Measurements from ENCODE around the gene GANC. TPM values are rescaled to one million over a fixed set of nuclear protein-coding genes. Genes with fewer than 3 reads are reported as not detected.

The GANC gene
- polyA plus RNA-seq, 12 donors = 13.9 to 24.9 (median 17.8) TPM; not detected in 1

GRCh38 chr15:42344763-42345162 lies 71.8 kb downstream of the GANC start:
- DNase-seq = no peak

GRCh38 chr15:42345504-42345903 lies 72.5 kb downstream of the GANC start:
- no peak for DNase-seq

DNA sequence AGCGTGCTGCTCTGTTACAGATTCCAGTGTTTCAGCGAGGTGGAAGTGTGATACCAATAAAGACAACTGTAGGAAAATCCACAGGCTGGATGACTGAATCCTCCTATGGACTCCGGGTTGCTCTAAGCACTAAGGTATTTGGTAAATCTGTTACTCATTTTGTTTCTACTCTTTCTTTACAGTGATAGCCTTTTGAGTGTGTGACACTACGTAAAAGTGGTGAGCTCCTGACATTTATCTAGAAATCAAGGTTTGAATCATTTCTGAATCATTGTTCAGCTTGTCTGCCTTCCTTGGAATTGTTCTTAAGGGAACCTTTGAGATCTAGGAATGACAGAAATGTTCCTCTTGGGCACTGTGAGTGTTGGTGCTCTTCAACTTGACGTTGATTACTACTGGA lies 75.1 kb downstream of the GANC start:
- DNase-seq = no peak

DNA sequence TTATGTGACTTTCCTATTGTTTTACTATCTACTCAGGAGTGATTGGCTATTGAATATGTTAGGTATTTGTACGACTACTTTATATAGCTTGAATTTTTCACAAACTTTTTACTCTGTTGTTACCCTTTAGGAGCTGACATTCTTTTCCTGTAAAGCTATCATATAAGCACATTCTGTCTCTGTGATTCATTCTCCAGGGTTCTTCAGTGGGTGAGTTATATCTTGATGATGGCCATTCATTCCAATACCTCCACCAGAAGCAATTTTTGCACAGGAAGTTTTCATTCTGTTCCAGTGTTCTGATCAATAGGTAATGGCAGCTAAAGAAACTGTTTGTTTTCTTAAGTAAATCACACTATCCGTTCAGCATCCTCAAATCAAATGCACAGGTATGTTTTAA lies 76.2 kb downstream of the GANC start:
- DNase-seq = no peak

DNA sequence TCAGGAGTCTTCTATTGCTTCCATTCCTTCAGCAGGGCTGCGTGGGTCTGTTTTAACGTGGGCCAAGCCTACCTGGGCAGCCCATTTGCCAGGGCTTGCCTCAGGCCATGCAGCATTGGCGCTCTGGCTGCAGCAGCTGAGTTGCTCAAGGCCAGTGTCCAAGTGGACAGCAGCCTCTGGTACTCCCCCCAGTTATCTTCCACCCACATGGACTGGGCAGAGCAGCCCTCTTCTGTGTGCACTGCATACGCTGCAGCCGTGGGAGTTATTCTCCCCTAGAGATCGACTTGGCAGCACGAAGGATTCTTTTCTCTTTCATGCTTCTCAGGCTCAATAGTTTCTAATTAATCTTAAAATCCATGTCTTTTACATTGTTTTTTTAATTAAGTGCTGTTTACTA lies 79.4 kb downstream of the GANC start:
- DNase-seq = no peak

GRCh38 chr15:42353061-42353460 lies 80.1 kb downstream of the GANC start:
- no peak for DNase-seq

DNA sequence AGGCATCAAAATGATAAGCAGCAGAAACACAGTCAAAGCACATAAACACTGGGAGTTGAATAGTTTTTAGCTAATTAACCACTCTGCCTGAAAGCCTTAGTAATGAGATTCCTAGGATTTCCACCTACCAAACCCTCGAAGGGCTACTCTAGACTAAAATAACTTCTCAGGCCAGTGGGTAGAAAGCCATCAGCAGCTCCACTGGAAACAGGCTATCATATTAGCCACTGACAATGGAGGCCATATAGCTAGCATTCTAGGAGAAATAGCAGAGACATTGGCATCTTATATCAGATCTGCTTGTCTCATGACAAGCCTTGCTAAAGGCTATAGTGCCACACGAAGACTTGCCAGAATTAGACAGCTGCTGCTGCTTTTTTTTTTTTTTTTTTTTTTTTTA lies 81.8 kb downstream of the GANC start:
- DNase-seq = no peak

GRCh38 chr15:42355291-42355690 lies 82.3 kb downstream of the GANC start:
- no peak for DNase-seq

GRCh38 chr15:42356851-42357250 lies 83.8 kb downstream of the GANC start:
- DNase-seq = no peak

- no peak for DNase-seq
Observed at GRCh38 chr15:42358141-42358540, 85.1 kb downstream of the GANC start.

GRCh38 chr15:42359249-42359648 lies 86.2 kb downstream of the GANC start, which contains the start of gene CAPN3:
Gene CAPN3 (plus strand): TSS chr15:42359501. CDS start chr15:42359806, 305 bp downstream.
- no peak for DNase-seq

GRCh38 chr15:42359985-42360384 lies 87.0 kb downstream of the GANC start:
- DNase-seq = no peak

GRCh38 chr15:42360535-42361112 lies 87.6 kb downstream of the GANC start:
- no peak for DNase-seq

- DNase-seq = no peak
Observed at GRCh38 chr15:42363487-42363886, 90.5 kb downstream of the GANC start.

GRCh38 chr15:42363942-42364341 lies 90.9 kb downstream of the GANC start:
- no peak for DNase-seq

- DNase-seq = no peak
Observed at GRCh38 chr15:42364529-42364928, 91.5 kb downstream of the GANC start.

DNA sequence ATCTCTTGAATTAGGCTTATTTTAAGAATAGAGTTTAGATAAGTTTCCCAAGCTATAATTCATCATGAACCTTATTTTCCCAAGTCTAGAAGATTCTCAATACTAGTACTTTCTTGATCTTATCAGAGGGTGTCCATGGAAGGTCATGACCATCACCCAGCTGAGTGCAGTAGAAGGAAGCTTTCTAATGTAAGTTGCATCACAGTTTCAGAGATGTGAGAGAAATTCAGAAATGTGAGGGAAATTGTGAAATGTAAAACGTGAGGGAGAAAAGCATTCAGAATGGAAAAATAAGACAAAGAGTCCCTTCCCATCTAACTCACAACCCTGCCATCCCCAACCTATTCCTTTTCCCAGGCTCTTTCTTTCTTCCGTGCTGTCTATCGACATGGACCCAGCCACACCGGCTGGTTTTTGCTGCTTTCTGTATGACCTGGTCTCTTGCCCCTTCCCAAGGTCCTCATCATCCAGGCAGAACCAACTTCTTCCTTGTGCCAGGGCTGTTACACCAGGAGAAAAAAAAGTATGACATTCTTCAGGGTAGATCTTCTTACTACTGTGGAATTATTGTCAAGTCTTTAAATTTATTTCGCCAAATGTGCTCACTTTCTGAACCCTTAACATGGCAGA lies 93.0 kb downstream of the GANC start:
- DNase-seq = no peak

GRCh38 chr15:42367041-42367440 lies 94.0 kb downstream of the GANC start:
- no peak for DNase-seq

DNA sequence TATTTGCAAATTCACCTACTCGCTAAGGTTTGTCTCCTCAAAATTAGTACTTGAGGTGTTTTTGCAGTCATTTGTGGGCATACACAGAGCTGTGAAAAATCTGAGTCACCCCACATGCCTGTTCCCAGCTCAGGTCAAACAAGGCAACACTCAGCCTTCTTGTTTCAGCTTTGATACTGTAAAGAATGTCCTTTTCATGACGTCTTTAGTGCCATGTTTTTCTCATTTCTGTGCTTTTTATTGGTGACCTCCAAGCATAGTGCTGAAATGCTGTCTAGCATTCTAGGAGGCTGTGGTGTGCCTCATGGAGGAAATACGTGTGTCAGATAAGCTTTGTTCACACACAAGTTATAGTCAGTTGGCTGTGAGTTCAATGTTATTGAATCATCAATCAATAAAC lies 95.1 kb downstream of the GANC start:
- DNase-seq = no peak

DNA sequence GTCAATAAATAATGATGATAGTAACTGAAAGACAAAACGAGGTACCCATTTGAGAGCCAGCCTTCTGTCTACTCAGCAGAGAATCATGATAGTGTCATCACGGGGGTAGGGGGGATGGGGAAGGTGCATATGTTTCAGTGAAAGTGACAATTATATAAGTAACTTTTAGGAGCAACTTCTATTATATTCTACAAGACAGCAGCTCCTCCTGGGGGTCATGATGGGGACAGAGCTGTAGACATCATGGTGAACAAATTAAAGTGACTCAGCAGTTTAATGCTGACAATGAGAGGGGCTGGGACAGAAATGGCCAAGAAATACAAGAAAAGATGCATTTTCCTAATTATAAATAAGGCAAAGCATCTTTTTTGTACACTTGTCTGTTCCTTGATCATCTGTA lies 98.1 kb downstream of the GANC start:
- no peak for DNase-seq

GRCh38 chr15:42373274-42373673 lies 100.3 kb downstream of the GANC start:
- no peak for DNase-seq

GRCh38 chr15:42373936-42374335 lies 100.9 kb downstream of the GANC start:
- DNase-seq = no peak

DNA sequence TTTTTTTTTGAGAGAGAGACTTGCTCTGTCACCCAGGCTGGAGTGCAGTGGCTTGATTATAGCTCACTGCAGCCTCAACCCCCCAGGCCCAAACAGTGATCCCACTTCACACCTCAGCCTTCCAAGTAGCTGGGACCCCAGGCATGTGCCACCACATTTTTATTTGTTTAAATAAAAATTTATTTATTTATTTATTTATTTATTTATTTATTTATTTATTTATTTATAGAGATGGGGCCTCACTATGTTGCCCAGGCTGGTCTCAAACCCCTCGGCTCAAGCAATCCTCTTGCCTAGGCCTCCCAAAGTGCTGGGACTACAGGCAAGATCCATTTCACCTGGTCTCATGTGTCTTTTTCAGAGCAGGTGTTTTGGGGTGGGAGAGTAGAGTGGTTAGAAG lies 101.8 kb downstream of the GANC start:
- no peak for DNase-seq

DNA sequence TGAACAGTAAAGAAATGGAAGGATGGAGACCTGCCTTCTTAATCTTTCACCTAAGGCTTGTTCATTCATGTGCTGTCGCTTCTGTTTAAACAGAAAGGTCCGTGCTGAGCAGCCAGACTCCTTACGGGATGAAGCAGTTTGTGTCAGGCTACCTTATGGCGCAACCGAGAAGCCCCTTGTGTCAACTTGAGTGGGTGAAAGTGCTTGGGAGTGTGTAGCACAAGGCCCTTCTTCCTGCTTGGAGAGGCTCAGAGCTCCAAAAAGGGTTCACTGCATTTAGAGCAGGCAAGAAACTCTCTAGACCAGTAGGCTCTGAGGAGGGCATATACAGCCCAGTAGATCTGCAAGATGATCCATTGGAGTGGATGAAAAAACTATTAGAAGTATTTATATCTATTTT lies 102.3 kb downstream of the GANC start:
- no peak for DNase-seq
